Esophagus (tissue), 2 donors: ENCODE measurements around the gene NBAS. TPM values are rescaled to one million over a fixed set of nuclear protein-coding genes. Genes with fewer than 3 reads are reported as not detected.

ENCODE experiments used
- H3K27ac ChIP-seq, 2 donors: one replicate each; pipeline ENCODE4 v1.5.1; 2013; ENCODE audit warnings: low read depth in 2 of 2, mild to moderate bottlenecking in 2 of 2, inconsistent platforms in 1 of 2, low read length in 1 of 2, moderate library complexity in 1 of 2
- H3K27me3 ChIP-seq, 2 donors: one replicate each; pipeline ENCODE4 v1.6.1; 2013; ENCODE audit warnings: low read length in 2 of 2, control low read depth in 1 of 2, mild to moderate bottlenecking in 1 of 2; ENCODE audit not compliant: insufficient read depth in 2 of 2, control insufficient read depth in 1 of 2
- H3K36me3 ChIP-seq, 2 donors: one replicate each; pipeline ENCODE4 v1.6.1; 2013; ENCODE audit warnings: low read length in 1 of 2; ENCODE audit not compliant: control insufficient read depth in 2 of 2, insufficient read depth in 2 of 2
- H3K4me1 ChIP-seq, 2 donors: one replicate each; pipeline ENCODE4 v1.6.1; 2013; ENCODE audit warnings: low read length in 1 of 2; ENCODE audit not compliant: control insufficient read depth in 2 of 2, insufficient read depth in 2 of 2
- H3K4me3 ChIP-seq, 2 donors: one replicate each; pipeline ENCODE4 v1.5.1; 2013; ENCODE audit warnings: low read length in 2 of 2, mild to moderate bottlenecking in 2 of 2, low read depth in 1 of 2, moderate library complexity in 1 of 2
- H3K9me3 ChIP-seq, 2 donors: one replicate each; pipeline ENCODE4 v1.6.1; 2013; ENCODE audit warnings: mild to moderate bottlenecking in 2 of 2, low read depth in 1 of 2, low read length in 1 of 2, moderate library complexity in 1 of 2; ENCODE audit not compliant: control insufficient read depth in 2 of 2, insufficient read depth in 1 of 2
- WGBS, 2 donors: extraction: QIAGEN DNeasy Blood & Tissue Kit; methylation state at CpG; one replicate each; pipeline ENCODE4 v1.1.7; 2013; 5-methylcytosine and 5-hydroxymethylcytosine counted together
- polyA plus RNA-seq, 2 donors: library from polyadenylated mRNA; stranded (reverse); fragments of 200-250 nt; gene quantifications; one replicate each; pipeline ENCODE4 v1.2.3, GENCODE V29; 2013
- donor health status: healthy with polysubstance abuse.
- donor health status: Bipolar disorder and iron deficiency.

NBAS gene
- polyA plus RNA-seq, 2 donors = 13.8 to 15.0 TPM

DNA sequence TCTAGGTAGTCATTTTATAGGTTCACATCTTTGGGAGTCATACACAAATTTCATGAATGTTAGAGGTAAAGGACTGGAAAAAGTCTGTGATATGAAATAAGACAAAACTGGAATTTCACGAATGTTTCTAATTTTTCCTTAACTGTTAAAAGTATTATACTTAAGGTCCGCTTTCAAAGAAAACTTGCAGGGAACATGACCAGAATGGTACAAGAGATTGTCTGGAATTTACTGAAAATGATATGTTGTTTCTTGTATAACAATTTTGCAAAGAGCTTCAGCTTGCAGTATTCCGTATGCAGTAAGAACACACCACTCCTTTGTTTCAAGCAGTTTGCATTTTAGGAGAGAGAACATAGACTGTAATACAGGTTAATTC is 32.2 kb upstream of the NBAS start:
- Histone ChIP-seq H3K4me3 (no peak overlapping the region), H3K27ac (no peak overlapping the region), H3K9me3 (no peaks in the 10 kb centered on the region), H3K36me3 (peaks cover 0 to 4% of the 10 kb centered on the region in 2 donors), H3K4me1 (peaks cover 0 to 3% of the 10 kb centered on the region in 2 donors), H3K27me3 (no peaks in the 10 kb centered on the region)
- 83 to 85% methylated on average over 3 of the region's 3 CpGs for WGBS, 2 donors

DNA sequence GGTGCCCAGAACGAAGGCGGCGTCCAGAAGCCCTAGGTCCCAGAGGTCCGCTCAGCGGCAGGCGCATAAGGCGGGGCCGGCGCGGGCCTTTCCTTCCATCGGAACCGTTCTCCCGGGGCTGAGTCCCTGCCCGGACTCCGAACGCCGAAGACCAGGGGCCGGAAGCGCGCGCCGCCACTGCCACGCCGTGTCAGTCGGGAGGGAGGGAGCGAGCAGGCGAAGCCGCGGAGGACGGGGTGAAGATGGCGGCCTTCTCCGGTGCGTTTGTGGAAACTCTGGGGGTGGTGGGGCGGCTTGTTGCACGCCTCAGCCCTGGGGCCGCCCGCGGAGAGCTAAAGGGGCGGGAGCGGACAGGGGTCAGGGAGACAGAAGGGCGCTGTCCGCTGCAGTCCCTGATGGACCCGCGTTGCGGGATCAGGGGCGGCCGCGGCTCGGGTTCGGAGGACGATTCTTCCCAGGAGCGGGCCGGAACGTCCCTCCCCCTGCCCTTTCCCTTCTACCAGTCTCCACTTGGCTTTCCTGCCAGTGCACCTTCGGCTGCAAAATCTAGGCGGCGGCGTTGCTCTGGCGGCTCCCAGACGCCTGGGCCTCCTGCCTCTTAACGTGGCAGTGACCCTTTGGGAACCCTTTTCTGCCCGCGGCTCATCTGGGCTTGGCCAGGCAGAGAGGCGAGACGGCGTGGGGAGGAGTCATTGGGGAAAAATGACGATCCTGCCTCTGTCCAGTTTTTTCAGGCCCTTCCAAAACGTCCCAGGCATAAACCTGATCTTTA is 30.7 kb upstream of the NBAS start, which contains the start of gene DDX1:
Gene DDX1 (plus strand): TSS at position 177 of the 772 bp plus-strand sequence. CDS start 66 bp downstream, at position 243.
- H3K27ac ChIP-seq = peak within 1 kb of the TSS; percentile 94 to 95
- no peaks in the 10 kb centered on the region for H3K27me3 ChIP-seq
- peaks cover 0 to 3% of the 10 kb centered on the region in 2 donors for H3K4me1 ChIP-seq
- H3K4me3 ChIP-seq = peak within 1 kb of the TSS; percentile 81 to 92
- WGBS, 2 donors = 0 to 1% methylated on average over 66 to 68 of the region's 68 CpGs
- no peaks in the 10 kb centered on the region for H3K9me3 ChIP-seq
- H3K36me3 ChIP-seq = peaks cover 0 to 4% of the 10 kb centered on the region in 2 donors

- Histone ChIP-seq H3K36me3 (peaks cover 0 to 4% of the 10 kb centered on the region in 2 donors), H3K4me1 (peaks cover 0 to 3% of the 10 kb centered on the region in 2 donors)
- 18 to 20% methylated on average over 7 of the region's 7 CpGs for WGBS, 2 donors
Observed at GRCh38 chr2:15591373-15591691, 30.2 kb upstream of the NBAS start.

DNA sequence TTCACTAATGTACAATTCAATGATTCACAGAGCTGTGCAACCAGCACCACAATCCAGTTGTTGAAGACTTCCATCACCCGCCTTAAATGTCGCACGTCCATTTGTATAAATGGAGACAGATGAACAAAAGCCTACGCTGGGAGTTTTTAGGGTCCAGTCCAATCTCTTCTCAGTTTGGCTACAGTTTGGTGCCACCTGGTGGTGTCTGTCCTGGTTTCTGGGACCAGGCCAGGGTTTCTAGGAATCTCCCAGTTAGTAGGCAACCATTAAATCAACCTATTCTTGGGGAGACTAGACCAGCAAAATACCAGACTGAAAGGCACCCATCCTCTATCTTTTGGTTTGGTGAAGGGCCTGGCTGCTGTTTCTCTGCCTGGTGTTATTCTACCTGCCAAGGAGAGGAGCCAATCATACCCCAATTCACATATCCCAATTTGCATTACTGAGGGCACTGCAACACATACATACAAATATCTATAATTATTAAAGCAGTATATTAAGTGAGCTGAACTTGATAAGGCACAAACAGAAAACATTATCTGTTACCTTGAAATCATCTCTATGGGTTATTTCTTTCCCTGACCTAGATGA is 27.3 kb upstream of the NBAS start:
- Histone ChIP-seq H3K4me1 (peaks cover 0 to 3% of the 10 kb centered on the region in 2 donors), H3K9me3 (no peaks in the 10 kb centered on the region), H3K27ac (no peak overlapping the region), H3K4me3 (no peak overlapping the region), H3K36me3 (no peaks in the 10 kb centered on the region), H3K27me3 (no peaks in the 10 kb centered on the region)
- WGBS, 2 donors = 41 to 44% methylated on average over 4 of the region's 4 CpGs

More at GRCh38 chr2:15591373-15591691, 30.2 kb upstream of the NBAS start:
- H3K27me3 ChIP-seq = no peaks in the 10 kb centered on the region
- peak overlapping the region; percentile 81 to 92 for H3K4me3 ChIP-seq
- peak overlapping the region; percentile 94 to 95 for H3K27ac ChIP-seq
- H3K9me3 ChIP-seq = no peaks in the 10 kb centered on the region

GRCh38 chr2:15584767-15585469 is 23.8 kb upstream of the NBAS start:
- Histone ChIP-seq H3K27me3 (no peaks in the 10 kb centered on the region), H3K4me3 (no peak overlapping the region), H3K27ac (no peak overlapping the region), H3K4me1 (no peaks in the 10 kb centered on the region), H3K36me3 (no peaks in the 10 kb centered on the region), H3K9me3 (no peaks in the 10 kb centered on the region)
- WGBS, 2 donors = 85 to 89% methylated on average over 2 of the region's 2 CpGs

DNA sequence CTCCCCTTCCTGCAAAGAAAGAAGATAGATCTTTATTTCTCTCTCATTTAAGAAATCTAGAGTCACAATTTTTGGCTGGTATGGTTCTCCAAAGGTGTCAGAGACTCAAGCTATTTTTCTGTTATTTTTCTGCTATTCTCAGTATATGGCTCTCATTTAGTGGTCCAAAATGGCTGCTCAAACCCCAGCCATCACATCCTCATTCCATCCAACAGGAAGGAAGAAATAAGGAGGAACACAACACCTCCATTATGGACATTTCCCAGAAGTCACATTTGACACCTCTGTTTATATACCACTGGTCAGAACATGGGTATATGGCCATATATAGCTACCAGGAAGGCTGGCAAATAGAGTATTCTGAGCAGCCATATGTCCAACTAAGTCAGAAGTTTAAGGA is 23.2 kb upstream of the NBAS start:
- no peaks in the 10 kb centered on the region for H3K27me3 ChIP-seq
- no peaks in the 10 kb centered on the region for H3K4me1 ChIP-seq
- no peaks in the 10 kb centered on the region for H3K9me3 ChIP-seq
- H3K27ac ChIP-seq = no peak overlapping the region
- H3K36me3 ChIP-seq = no peaks in the 10 kb centered on the region
- no peak overlapping the region for H3K4me3 ChIP-seq

- WGBS, 2 donors = 79% methylated on average over 1 of the region's 1 CpG
- Histone ChIP-seq H3K36me3 (no peaks in the 10 kb centered on the region), H3K9me3 (no peaks in the 10 kb centered on the region), H3K4me1 (no peaks in the 10 kb centered on the region), H3K27me3 (no peaks in the 10 kb centered on the region), H3K27ac (no peak overlapping the region), H3K4me3 (no peak overlapping the region)
Observed at GRCh38 chr2:15583826-15584225, 22.7 kb upstream of the NBAS start.

GRCh38 chr2:15582710-15583357 is 21.7 kb upstream of the NBAS start:
- H3K36me3 ChIP-seq = no peaks in the 10 kb centered on the region
- no peaks in the 10 kb centered on the region for H3K27me3 ChIP-seq
- H3K9me3 ChIP-seq = no peaks in the 10 kb centered on the region
- H3K27ac ChIP-seq = no peak overlapping the region
- no peaks in the 10 kb centered on the region for H3K4me1 ChIP-seq
- H3K4me3 ChIP-seq = no peak overlapping the region
- WGBS, 2 donors = 84 to 89% methylated on average over 15 of the region's 15 CpGs

DNA sequence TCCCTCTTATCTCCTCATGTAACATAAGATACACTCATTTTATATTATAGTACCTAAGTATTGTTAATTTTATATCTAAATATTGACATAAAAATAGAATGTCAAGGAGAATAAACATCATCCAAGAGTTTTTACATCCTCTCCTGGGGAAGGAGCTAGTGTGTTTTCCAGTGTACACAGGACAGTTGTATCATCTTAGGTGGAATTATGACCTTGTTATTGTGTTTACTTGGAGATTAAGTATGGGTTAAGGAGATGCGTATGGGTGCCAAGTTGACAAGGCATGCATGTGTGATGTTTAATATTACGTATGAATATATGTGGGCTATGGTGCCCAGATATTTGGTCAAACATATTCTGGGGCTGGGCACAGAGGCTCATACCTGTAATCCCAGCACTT is 19.3 kb upstream of the NBAS start:
- Histone ChIP-seq H3K27me3 (no peaks in the 10 kb centered on the region), H3K4me1 (no peaks in the 10 kb centered on the region), H3K27ac (no peak overlapping the region), H3K9me3 (no peaks in the 10 kb centered on the region), H3K4me3 (no peak overlapping the region), H3K36me3 (no peaks in the 10 kb centered on the region)
- 72 to 78% methylated on average over 2 of the region's 2 CpGs for WGBS, 2 donors
